ENCODE results near the gene INO80D. TPM values are rescaled to one million over a fixed set of nuclear protein-coding genes. Genes with fewer than 3 reads are reported as not detected.

INO80D gene
- total and polyA plus RNA-seq, 8 donors = 0.46 to 67.1 (median 23.8) TPM

DNA sequence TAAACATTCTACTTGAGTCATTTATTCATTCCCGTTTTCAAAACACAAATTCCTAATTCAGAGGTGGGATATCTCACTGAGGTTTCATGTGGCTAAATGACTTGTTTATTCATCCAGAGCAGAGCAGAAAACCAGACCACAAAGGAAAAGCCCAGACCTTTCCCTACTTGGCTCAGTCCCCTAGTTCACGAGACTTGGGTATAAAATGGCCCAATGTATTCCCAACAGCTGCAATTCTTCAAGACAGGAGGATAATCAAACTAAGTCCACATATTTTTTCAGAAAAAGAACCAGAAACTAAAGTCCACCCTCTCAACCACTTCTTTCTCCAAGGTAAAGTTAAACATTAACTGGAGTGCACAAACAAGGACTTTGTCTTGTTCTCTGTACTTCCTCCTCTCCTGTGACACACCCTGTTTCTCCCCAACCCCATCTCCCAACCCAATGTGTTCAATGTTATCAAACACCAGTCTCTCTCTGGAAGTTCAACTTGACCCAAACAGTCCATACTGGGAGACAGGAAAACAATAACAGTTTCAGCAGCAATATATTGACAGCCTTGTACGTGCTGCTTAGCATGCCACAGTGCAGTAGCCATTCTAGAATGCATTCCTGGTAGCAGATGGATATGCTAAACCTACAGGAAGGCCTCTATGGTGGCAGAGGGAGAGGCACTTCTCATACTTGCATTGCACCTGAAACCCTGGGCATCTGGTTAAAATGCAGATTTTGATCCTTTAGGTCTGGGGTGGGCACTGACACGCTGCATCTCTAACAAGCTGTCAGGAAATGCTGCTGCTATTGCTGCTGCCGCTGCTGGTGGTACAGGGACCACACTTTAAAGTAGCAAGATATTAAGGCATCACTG is 110.7 kb downstream of the INO80D start:
- Histone ChIP-seq H3K9me3 (no peaks in the 10 kb centered on the region), H3K36me3 (no peaks in the 10 kb centered on the region), H3K4me1 (peaks cover 14 to 44% (median 21%) of the 10 kb centered on the region in 4 donors), H3K4me3 (peak overlapping the region in 1 of 4 donors; percentile 16), H3K27ac (peak overlapping the region; percentile 83 to 90 (median 86)), H3K27me3 (no peaks in the 10 kb centered on the region)
- TF ChIP-seq, protein P1, sequence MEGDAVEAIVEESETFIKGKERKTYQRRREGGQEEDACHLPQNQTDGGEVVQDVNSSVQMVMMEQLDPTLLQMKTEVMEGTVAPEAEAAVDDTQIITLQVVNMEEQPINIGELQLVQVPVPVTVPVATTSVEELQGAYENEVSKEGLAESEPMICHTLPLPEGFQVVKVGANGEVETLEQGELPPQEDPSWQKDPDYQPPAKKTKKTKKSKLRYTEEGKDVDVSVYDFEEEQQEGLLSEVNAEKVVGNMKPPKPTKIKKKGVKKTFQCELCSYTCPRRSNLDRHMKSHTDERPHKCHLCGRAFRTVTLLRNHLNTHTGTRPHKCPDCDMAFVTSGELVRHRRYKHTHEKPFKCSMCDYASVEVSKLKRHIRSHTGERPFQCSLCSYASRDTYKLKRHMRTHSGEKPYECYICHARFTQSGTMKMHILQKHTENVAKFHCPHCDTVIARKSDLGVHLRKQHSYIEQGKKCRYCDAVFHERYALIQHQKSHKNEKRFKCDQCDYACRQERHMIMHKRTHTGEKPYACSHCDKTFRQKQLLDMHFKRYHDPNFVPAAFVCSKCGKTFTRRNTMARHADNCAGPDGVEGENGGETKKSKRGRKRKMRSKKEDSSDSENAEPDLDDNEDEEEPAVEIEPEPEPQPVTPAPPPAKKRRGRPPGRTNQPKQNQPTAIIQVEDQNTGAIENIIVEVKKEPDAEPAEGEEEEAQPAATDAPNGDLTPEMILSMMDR (IDR thresholded peaks at IDR 0.05) = no peak
- TF ChIP-seq POLR2A (IDR thresholded peaks at IDR 0.05) = no peak
- TF ChIP-seq POLR2AphosphoS5 (IDR thresholded peaks at IDR 0.05) = peak in 1 of 3 donors; percentile 62
- 19 to 41% (median 38%) methylated on average over 5 of the region's 5 CpGs for WGBS, 5 donors
- peak; percentile 44 to 91 for DNase-seq
- intact Hi-C loops (cut with DNase I; ENCODE audit: low total_unique reads) = no loop called here

DNA sequence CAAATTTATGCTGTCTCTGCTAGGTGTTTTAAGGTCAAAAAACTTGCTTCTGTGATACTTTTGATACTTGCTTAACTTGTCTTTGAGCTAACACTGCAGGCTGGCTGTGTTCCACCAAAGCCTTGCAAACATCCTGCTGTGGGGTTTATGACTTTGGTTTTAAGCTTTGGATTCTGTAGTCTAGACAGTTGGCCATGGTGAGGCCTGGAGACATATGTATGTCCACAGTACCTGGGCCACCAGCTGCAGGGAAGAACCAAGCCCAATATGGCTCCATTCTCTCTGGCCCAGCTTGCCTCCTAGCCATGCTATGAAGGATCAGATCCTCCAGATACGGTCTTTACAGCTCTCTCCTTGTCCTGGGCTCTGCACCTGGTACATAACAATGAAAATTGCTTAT is 113.9 kb downstream of the INO80D start:
- TF ChIP-seq, protein P1 (IDR thresholded peaks at IDR 0.05) = no peak
- TF ChIP-seq POLR2A (IDR thresholded peaks at IDR 0.05) = no peak
- TF ChIP-seq POLR2AphosphoS5 (IDR thresholded peaks at IDR 0.05) = no peak
- no peak for TF ChIP-seq EP300 (IDR thresholded peaks at IDR 0.05)
- intact Hi-C loops (cut with DNase I; ENCODE audit: low total_unique reads) = no loop called here
- Histone ChIP-seq H3K27me3 (no peaks in the 10 kb centered on the region), H3K4me1 (peaks cover 14 to 44% (median 21%) of the 10 kb centered on the region in 4 donors), H3K36me3 (no peaks in the 10 kb centered on the region), H3K4me3 (no peak overlapping the region), H3K27ac (peak overlapping the region; percentile 34 to 90 (median 73)), H3K9me3 (no peaks in the 10 kb centered on the region)
- DNase-seq = peak; percentile 79 to 84
- WGBS, 5 donors = 30 to 64% (median 50%) methylated on average over 1 of the region's 1 CpG

DNA sequence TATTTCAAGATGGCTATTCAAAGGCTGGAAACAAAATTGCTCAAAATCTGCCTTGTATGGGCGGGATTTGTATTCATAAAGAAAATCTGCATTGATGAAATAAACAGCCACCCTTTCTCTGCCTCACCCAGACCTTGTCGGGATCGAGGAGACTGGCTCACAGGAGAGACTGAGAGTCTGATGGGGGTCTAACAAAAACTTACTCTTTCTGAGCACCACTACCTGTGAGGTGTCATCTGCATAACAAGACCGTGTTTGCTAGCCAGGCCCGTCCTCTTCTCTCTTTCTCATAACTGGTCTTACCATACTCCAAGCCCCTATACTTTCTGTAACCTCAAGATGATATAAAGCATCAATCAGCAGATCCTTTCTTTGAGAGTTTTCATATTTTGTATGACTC is 115.6 kb downstream of the INO80D start:
- no peaks in the 10 kb centered on the region for H3K9me3 ChIP-seq
- H3K27me3 ChIP-seq = no peaks in the 10 kb centered on the region
- no peak for DNase-seq
- H3K27ac ChIP-seq = no peak overlapping the region
- no peaks in the 10 kb centered on the region for H3K36me3 ChIP-seq
- WGBS, 5 donors = 60 to 74% (median 67%) methylated on average over 5 of the region's 5 CpGs
- no peak for TF ChIP-seq EP300 (IDR thresholded peaks at IDR 0.05)
- TF ChIP-seq, protein P1 (IDR thresholded peaks at IDR 0.05) = no peak
- intact Hi-C loops (cut with DNase I; ENCODE audit: low total_unique reads) = no loop called here
- H3K4me3 ChIP-seq = no peak overlapping the region
- H3K4me1 ChIP-seq = peaks cover under 1 to 31% (median 10%) of the 10 kb centered on the region in 4 donors

DNA sequence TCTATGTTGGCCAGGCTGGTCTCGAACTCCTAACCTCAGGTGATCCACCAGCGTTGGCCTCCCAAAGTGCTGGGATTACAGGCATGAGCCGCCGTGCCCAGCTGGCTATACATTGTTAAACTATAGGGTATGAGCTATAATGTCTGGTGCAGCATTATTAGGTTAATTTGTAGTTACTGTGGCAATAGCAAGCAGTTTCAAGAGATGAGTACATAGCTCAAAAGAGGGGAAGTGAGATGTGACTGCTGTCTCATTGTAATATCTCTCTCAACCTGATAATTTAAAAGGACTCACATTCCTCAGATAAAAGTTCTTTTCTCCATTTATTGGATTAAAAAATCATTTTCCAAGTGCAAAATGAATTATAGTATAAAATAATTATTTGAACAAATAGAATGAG is 116.4 kb downstream of the INO80D start:
- no peak for DNase-seq
- Histone ChIP-seq H3K4me1 (peaks cover 0 to 23% (median 6%) of the 10 kb centered on the region in 4 donors), H3K36me3 (no peaks in the 10 kb centered on the region), H3K27ac (no peak overlapping the region), H3K4me3 (no peak overlapping the region), H3K9me3 (no peaks in the 10 kb centered on the region), H3K27me3 (no peaks in the 10 kb centered on the region)
- 89 to 97% (median 95%) methylated on average over 4 of the region's 4 CpGs for WGBS, 5 donors
- intact Hi-C loops (cut with DNase I; ENCODE audit: low total_unique reads) = no loop called here
- TF ChIP-seq EP300 (IDR thresholded peaks at IDR 0.05) = no peak
- TF ChIP-seq, protein P1 (IDR thresholded peaks at IDR 0.05) = no peak
- no peak for TF ChIP-seq POLR2A (IDR thresholded peaks at IDR 0.05)
- TF ChIP-seq POLR2AphosphoS5 (IDR thresholded peaks at IDR 0.05) = no peak

Data from stomach (tissue), 9 donors.